Astrocyte (in vitro differentiated cells and primary cell): Measurements from ENCODE around the gene ETS1.

Source experiments
- EZH2 ChIP-seq: IDR thresholded peaks from 2 replicates; pipeline ENCODE4 v1.6.1; 2012; ENCODE audit warnings: mild to moderate bottlenecking, low read length, inconsistent platforms; ENCODE audit not compliant: insufficient read depth
- TF ChIP-seq, protein P1 (sequence below): IDR thresholded peaks from 2 replicates; pipeline ENCODE4 v1.5.1; 2011; ENCODE audit warnings: low read depth, mild to moderate bottlenecking, inconsistent platforms, low read length, moderate library complexity; ENCODE audit not compliant: insufficient read depth

DNA sequence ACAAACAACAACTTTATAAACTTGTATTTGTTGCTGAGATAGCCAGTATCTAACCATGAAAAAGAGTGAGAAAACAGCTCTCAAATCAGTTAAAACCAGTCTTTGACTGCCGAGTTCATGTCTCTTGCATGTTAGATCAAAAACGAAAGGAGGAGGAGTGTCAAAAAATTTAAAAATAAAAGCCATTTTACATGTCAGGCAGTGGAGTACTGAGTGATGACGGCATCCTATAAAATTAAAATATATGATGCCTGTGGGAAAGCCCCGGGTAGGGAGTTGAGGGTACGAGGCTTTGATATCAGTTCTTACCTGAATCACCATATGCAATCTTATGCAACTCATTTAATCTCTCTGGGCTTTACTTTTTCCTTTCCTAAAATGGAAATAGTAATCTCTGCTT is 117.3 kb downstream of the ETS1 start:
- TF ChIP-seq, protein P1, sequence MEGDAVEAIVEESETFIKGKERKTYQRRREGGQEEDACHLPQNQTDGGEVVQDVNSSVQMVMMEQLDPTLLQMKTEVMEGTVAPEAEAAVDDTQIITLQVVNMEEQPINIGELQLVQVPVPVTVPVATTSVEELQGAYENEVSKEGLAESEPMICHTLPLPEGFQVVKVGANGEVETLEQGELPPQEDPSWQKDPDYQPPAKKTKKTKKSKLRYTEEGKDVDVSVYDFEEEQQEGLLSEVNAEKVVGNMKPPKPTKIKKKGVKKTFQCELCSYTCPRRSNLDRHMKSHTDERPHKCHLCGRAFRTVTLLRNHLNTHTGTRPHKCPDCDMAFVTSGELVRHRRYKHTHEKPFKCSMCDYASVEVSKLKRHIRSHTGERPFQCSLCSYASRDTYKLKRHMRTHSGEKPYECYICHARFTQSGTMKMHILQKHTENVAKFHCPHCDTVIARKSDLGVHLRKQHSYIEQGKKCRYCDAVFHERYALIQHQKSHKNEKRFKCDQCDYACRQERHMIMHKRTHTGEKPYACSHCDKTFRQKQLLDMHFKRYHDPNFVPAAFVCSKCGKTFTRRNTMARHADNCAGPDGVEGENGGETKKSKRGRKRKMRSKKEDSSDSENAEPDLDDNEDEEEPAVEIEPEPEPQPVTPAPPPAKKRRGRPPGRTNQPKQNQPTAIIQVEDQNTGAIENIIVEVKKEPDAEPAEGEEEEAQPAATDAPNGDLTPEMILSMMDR = no peak
- TF ChIP-seq EZH2 = no peak
